Measurements from ENCODE around the gene CCDC106. TPM values are rescaled to one million over a fixed set of nuclear protein-coding genes. Genes with fewer than 3 reads are reported as not detected.
A peak's percentile ranks its signal among the peaks of the same experiment; 100 is the strongest.

CCDC106 gene
- total RNA-seq, 2 experiments from 2014 or later, result 8.8 to 11.2 TPM

DNA sequence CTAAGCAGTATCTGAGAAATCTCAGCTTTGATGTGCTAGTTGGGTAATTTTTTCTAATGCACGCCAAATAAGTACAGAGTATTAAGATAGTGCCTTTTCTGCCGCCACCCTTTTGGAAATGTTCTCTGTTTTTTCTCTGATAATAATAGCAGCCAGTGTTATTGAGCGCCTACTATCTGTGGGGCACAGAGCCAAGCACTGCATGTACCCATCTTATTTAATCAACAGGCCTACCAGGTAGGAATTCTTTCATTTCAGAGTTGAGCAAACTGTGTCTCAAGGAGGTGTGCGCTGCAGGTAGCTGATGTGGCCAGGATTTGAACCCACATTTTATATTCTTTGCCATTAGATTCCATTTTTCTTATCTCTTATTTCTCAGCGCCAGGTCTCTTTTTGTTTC is 28.4 kb downstream of the CCDC106 start:
- ATAC-seq (no peak), DNase-seq (no peak)
- TF ChIP-seq, protein P1, sequence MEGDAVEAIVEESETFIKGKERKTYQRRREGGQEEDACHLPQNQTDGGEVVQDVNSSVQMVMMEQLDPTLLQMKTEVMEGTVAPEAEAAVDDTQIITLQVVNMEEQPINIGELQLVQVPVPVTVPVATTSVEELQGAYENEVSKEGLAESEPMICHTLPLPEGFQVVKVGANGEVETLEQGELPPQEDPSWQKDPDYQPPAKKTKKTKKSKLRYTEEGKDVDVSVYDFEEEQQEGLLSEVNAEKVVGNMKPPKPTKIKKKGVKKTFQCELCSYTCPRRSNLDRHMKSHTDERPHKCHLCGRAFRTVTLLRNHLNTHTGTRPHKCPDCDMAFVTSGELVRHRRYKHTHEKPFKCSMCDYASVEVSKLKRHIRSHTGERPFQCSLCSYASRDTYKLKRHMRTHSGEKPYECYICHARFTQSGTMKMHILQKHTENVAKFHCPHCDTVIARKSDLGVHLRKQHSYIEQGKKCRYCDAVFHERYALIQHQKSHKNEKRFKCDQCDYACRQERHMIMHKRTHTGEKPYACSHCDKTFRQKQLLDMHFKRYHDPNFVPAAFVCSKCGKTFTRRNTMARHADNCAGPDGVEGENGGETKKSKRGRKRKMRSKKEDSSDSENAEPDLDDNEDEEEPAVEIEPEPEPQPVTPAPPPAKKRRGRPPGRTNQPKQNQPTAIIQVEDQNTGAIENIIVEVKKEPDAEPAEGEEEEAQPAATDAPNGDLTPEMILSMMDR (IDR thresholded peaks at IDR 0.05), result no peak
- intact Hi-C loops (cut with micrococcal nuclease), result no loop called here
- Mint-ChIP-seq H3K4me1 (ENCODE audit: low read depth) (peaks cover 55% of the 10 kb centered on the region), H3K27me3 (no peaks in the 10 kb centered on the region), H3K36me3 (ENCODE audit: low read depth) (peaks cover 46% of the 10 kb centered on the region), H3K27ac (peak overlapping the region; percentile 71), H3K4me3 (peak overlapping the region; percentile 96), H3K9me3 (no peaks in the 10 kb centered on the region)
- CTCF ChIA-PET, result interaction anchor here (1.1 to 1.2 kb wide), 2 partner anchors 27 to 44 kb away, joined by 3 to 4 read pairs; no protein-coding TSS in a partner anchor
- POLR2A ChIA-PET, result interaction anchor here (0.7 to 2.2 kb wide), 4 partner anchors 10 to 41 kb away, joined by 3 to 7 read pairs (median 4); no protein-coding TSS in a partner anchor

DNA sequence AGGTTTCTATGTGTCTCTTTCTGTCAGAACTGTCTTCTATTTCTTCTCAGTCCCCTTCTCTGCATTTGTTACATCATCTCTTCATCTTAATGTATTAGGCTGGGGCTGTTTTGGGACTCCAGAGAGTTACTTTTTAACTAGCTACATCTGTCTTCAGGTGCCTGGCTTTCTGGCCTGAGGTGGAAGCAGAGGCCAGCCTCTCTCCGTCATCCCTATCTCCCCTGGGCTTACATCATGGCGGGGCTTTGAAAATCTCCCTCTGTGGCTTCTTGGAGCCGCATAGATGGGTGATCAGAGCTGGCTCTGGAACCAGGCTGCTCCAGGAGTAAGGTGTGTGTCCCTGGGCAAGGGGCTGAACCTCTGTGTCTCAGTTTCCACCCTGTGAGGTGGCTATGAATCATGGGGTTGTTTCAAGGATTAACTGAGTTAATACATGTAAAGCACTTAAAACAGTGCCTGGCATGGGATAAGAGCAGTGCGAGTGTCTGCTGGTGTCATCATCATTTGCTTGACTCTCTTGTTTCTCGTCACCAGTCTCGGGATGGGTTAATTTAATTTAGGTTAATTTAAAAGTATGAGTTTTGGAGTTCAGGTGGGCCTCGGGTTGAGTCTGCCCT is 29.0 kb downstream of the CCDC106 start:
- CTCF ChIA-PET, result interaction anchor here (1.1 to 1.2 kb wide), 2 partner anchors 27 to 44 kb away, joined by 3 to 4 read pairs; no protein-coding TSS in a partner anchor
- DNase-seq (no peak), ATAC-seq (no peak)
- intact Hi-C loops (cut with micrococcal nuclease), result no loop called here
- H3K27me3 Mint-ChIP-seq, result no peaks in the 10 kb centered on the region
- peaks cover 53% of the 10 kb centered on the region for H3K4me1 Mint-ChIP-seq (ENCODE audit: low read depth)
- POLR2A ChIA-PET, result interaction anchor here (1.3 to 2.2 kb wide), 2 partner anchors 11 to 13 kb away, joined by 4 to 7 read pairs; no protein-coding TSS in a partner anchor
- TF ChIP-seq, protein P1 (IDR thresholded peaks at IDR 0.05), result no peak
- peak overlapping the region; percentile 71 for H3K27ac Mint-ChIP-seq
- peaks cover 44% of the 10 kb centered on the region for H3K36me3 Mint-ChIP-seq (ENCODE audit: low read depth)
- no peaks in the 10 kb centered on the region for H3K9me3 Mint-ChIP-seq
- H3K4me3 Mint-ChIP-seq, result peak overlapping the region; percentile 96

DNA sequence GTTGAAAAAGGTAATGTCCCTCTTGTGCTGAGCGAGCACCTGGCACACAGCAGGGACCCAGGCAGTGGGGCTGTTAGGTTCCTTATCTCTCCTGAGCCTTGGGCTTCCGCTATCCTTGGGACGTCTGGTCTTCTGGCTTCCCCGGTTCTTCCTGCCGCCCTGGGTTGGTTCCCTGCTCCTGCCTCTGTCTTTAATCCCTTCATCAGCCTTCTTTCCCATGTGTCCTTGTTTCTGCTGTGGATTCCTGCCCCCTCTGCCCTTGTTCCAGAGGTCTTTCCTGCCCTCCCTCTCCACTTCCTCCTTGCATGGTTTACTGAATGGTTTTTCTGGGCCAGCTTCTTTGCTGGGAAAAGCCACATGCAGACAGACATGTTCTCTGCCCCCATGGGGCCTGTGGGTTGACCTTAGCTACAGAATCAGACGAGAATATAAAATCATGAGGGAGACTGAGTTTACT is 29.6 kb downstream of the CCDC106 start:
- DNase-seq, result no peak
- intact Hi-C loops (cut with micrococcal nuclease), result no loop called here
- Mint-ChIP-seq H3K36me3 (ENCODE audit: low read depth) (peaks cover 43% of the 10 kb centered on the region), H3K9me3 (no peaks in the 10 kb centered on the region), H3K4me3 (peak overlapping the region; percentile 23), H3K27me3 (no peaks in the 10 kb centered on the region), H3K27ac (peak overlapping the region; percentile 29), H3K4me1 (ENCODE audit: low read depth) (peaks cover 49% of the 10 kb centered on the region)
- TF ChIP-seq, protein P1 (IDR thresholded peaks at IDR 0.05), result no peak
- POLR2A ChIA-PET, result interaction anchor here (2.2 kb wide), 1 partner anchor 14 kb away, joined by 7 read pairs; no protein-coding TSS in a partner anchor
- no peak for ATAC-seq
- CTCF ChIA-PET, result no interaction called here

DNA sequence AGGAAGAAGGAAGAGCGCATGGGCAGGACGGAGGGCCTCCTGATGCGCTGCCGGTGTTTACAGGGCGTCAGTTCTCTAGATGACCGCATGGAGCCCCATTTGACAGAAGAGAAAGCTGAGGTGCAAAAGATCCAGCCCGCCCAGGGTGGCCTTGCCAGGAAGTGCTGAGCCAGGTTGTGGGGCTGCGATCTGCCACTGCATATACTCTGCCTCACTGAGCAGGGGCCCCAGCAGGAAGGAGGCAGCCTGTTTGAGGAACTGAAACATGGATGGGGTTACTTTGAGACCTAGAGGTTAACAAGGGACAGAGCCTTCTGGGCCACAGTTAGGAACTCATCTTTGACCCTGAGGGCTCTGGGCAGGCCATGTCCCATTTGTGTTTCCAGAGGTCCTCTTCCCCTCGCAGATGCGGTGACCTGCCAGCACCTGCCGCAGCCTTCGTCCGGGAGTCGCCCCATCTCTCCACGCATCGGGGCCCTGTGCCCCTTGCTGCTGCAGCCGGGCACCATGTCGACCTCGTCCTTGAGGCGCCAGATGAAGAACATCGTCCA is 30.2 kb downstream of the CCDC106 start:
- Mint-ChIP-seq H3K27ac (no peak overlapping the region), H3K36me3 (ENCODE audit: low read depth) (peaks cover 39% of the 10 kb centered on the region)

More for the DNA sequence above, 30.2 kb downstream of the CCDC106 start:
- POLR2A ChIA-PET, result no interaction called here
- no peak for ATAC-seq
- TF ChIP-seq, protein P1 (IDR thresholded peaks at IDR 0.05), result no peak
- H3K4me1 Mint-ChIP-seq (ENCODE audit: low read depth), result peaks cover 46% of the 10 kb centered on the region
- intact Hi-C loops (cut with micrococcal nuclease), result no loop called here
- H3K4me3 Mint-ChIP-seq, result no peak overlapping the region
- CTCF ChIA-PET, result no interaction called here
- H3K27me3 Mint-ChIP-seq, result no peaks in the 10 kb centered on the region
- no peak for DNase-seq
- no peaks in the 10 kb centered on the region for H3K9me3 Mint-ChIP-seq
